Esophagus muscularis mucosa (tissue), 3 donors: ENCODE measurements around the gene IFT122.

Source experiments
- POLR2A ChIP-seq: fragments of 450-650 bp; IDR thresholded peaks from one replicate; pipeline ENCODE4 v1.6.1; 2017; ENCODE audit warnings: antibody characterized with exemption, moderate library complexity, mild to moderate bottlenecking, low read depth
- POLR2AphosphoS5 ChIP-seq, 2 donors: sonication (generic); formaldehyde crosslinking; IDR thresholded peaks; one replicate each; pipeline ENCODE4 v1.6.1; 2017; ENCODE audit warnings: antibody characterized with exemption in 2 of 2
- TF ChIP-seq, protein P1 (sequence below), 3 experiments: fragments of 200-600 bp in 2 of 3; fragments of 450-650 bp in 1 of 3; sonication (generic) in 2 of 3; IDR thresholded peaks; one replicate each; pipeline ENCODE4 v1.5.1; 2017 to 2019; ENCODE audit warnings: antibody characterized with exemption in 3 of 3, mild to moderate bottlenecking in 2 of 3, moderate library complexity in 1 of 3

- TF ChIP-seq, protein P1, sequence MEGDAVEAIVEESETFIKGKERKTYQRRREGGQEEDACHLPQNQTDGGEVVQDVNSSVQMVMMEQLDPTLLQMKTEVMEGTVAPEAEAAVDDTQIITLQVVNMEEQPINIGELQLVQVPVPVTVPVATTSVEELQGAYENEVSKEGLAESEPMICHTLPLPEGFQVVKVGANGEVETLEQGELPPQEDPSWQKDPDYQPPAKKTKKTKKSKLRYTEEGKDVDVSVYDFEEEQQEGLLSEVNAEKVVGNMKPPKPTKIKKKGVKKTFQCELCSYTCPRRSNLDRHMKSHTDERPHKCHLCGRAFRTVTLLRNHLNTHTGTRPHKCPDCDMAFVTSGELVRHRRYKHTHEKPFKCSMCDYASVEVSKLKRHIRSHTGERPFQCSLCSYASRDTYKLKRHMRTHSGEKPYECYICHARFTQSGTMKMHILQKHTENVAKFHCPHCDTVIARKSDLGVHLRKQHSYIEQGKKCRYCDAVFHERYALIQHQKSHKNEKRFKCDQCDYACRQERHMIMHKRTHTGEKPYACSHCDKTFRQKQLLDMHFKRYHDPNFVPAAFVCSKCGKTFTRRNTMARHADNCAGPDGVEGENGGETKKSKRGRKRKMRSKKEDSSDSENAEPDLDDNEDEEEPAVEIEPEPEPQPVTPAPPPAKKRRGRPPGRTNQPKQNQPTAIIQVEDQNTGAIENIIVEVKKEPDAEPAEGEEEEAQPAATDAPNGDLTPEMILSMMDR (IDR thresholded peaks at IDR 0.05), result no peak
- TF ChIP-seq POLR2A, result no peak
- no peak for TF ChIP-seq POLR2AphosphoS5 (IDR thresholded peaks at IDR 0.05)
Observed at GRCh38 chr3:129549805-129550204, 109.8 kb downstream of the IFT122 start.
